Prostate gland (tissue), 2 donors: ENCODE data around the gene RASGRP1. TPM values are rescaled to one million over a fixed set of nuclear protein-coding genes. Genes with fewer than 3 reads are reported as not detected.

ENCODE experiments used
- DNase-seq: peaks from one replicate; pipeline ENCODE4 v3.0.0-alpha.2; 2019; ENCODE audit warnings: low spot score
- H3K27ac ChIP-seq, 2 donors: fragments of 200-600 bp; sonication (generic); 2 replicates each; pipeline ENCODE4 v1.5.1; 2017 to 2019
- H3K27me3 ChIP-seq: fragments of 200-600 bp; sonication (generic); replicated peaks from 2 replicates; pipeline ENCODE4 v1.5.1; 2019; ENCODE audit not compliant: insufficient read depth
- H3K36me3 ChIP-seq, 2 donors: fragments of 200-600 bp; sonication (generic); 1 replicate in 1 of 2; 2 replicates in 1 of 2; pipeline versions ENCODE4 v1.5.1 to v1.8.1; 2017 to 2019
- H3K4me1 ChIP-seq: fragments of 200-600 bp; sonication (generic); replicated peaks from 2 replicates; pipeline ENCODE4 v1.5.1; 2019
- H3K4me3 ChIP-seq, 2 donors: fragments of 200-600 bp; sonication (generic); 2 replicates each; pipeline ENCODE4 v1.5.1; 2017 to 2019
- H3K9me3 ChIP-seq: fragments of 200-600 bp; sonication (generic); 2 replicates; pipeline ENCODE4 v1.5.1; 2017
- CTCF ChIP-seq, 4 experiments: fragments of 200-600 bp in 2 of 4; fragments of 450-650 bp in 2 of 4; sonication (generic) in 2 of 4; IDR thresholded peaks; 1 replicate in 3 of 4; 2 replicates in 1 of 4; pipeline ENCODE4 v1.5.1; 2016 to 2019; ENCODE audit warnings: antibody characterized with exemption in 4 of 4, mild to moderate bottlenecking in 2 of 4, moderate library complexity in 2 of 4
- POLR2A ChIP-seq: fragments of 450-650 bp; IDR thresholded peaks from one replicate; pipeline ENCODE4 v1.6.1; 2016; ENCODE audit warnings: antibody characterized with exemption, mild to moderate bottlenecking
- POLR2AphosphoS5 ChIP-seq: sonication (generic); formaldehyde crosslinking; IDR thresholded peaks from one replicate; pipeline ENCODE4 v1.6.1; 2017; ENCODE audit warnings: antibody characterized with exemption
- WGBS: methylation state at CpG from one replicate; pipeline ENCODE4 v1.1.5; 2018; 5-methylcytosine and 5-hydroxymethylcytosine counted together
- intact Hi-C: fragments of 100-400 bp; cut with DNase I; formaldehyde crosslinking; loops from one replicate; pipeline ENCODE4 v1.14.2; 2022
- total RNA-seq, 2 donors: library from RNA; depleted of rRNA; stranded (reverse); fragments of >200 nt; gene quantifications; one replicate each; pipeline ENCODE4 v1.1.0, GENCODE V29; 2016

The RASGRP1 gene
- total RNA-seq, 2 donors from 2014 or later: 0.36 to 7.6 TPM

GRCh38 chr15:38509152-38509551 is 55.5 kb downstream of the RASGRP1 start:
- no peak for TF ChIP-seq POLR2A
- Histone ChIP-seq H3K4me1 (no peaks in the 10 kb centered on the region), H3K36me3 (no peaks in the 10 kb centered on the region), H3K4me3 (no peak overlapping the region), H3K27me3 (no peaks in the 10 kb centered on the region), H3K9me3 (no peaks in the 10 kb centered on the region), H3K27ac (no peak overlapping the region)
- WGBS: 96% methylated on average over 4 of the region's 4 CpGs
- DNase-seq: no peak
- intact Hi-C loops: no loop called here

GRCh38 chr15:38508647-38509046 is 56.0 kb downstream of the RASGRP1 start:
- no peak overlapping the region for H3K4me3 ChIP-seq
- no peaks in the 10 kb centered on the region for H3K4me1 ChIP-seq
- no peaks in the 10 kb centered on the region for H3K36me3 ChIP-seq
- no peak for DNase-seq
- TF ChIP-seq CTCF (IDR thresholded peaks at IDR 0.05) (no peak), POLR2AphosphoS5 (no peak), POLR2A (no peak)
- intact Hi-C loops: no loop called here
- WGBS: 90% methylated on average over 3 of the region's 3 CpGs
- no peak overlapping the region for H3K27ac ChIP-seq
- no peaks in the 10 kb centered on the region for H3K9me3 ChIP-seq
- H3K27me3 ChIP-seq: no peaks in the 10 kb centered on the region

GRCh38 chr15:38507570-38507969 is 57.0 kb downstream of the RASGRP1 start:
- intact Hi-C loops: no loop called here
- H3K4me1 ChIP-seq: no peaks in the 10 kb centered on the region
- no peaks in the 10 kb centered on the region for H3K27me3 ChIP-seq
- WGBS: 90% methylated on average over 7 of the region's 7 CpGs
- no peak for DNase-seq
- no peak for TF ChIP-seq CTCF (IDR thresholded peaks at IDR 0.05)
- H3K27ac ChIP-seq: no peak overlapping the region
- no peaks in the 10 kb centered on the region for H3K9me3 ChIP-seq
- no peak overlapping the region for H3K4me3 ChIP-seq
- no peaks in the 10 kb centered on the region for H3K36me3 ChIP-seq

GRCh38 chr15:38506997-38507396 is 57.6 kb downstream of the RASGRP1 start:
- intact Hi-C loops: no loop called here
- H3K4me3 ChIP-seq: no peak overlapping the region
- H3K27me3 ChIP-seq: no peaks in the 10 kb centered on the region
- H3K27ac ChIP-seq: no peak overlapping the region
- H3K9me3 ChIP-seq: no peaks in the 10 kb centered on the region
- DNase-seq: no peak
- TF ChIP-seq POLR2A: no peak
- TF ChIP-seq CTCF (IDR thresholded peaks at IDR 0.05): no peak
- no peak for TF ChIP-seq POLR2AphosphoS5
- WGBS: 72% methylated on average over 4 of the region's 4 CpGs
- no peaks in the 10 kb centered on the region for H3K36me3 ChIP-seq
- no peaks in the 10 kb centered on the region for H3K4me1 ChIP-seq

- no peaks in the 10 kb centered on the region for H3K4me1 ChIP-seq
- TF ChIP-seq POLR2AphosphoS5 (no peak), CTCF (IDR thresholded peaks at IDR 0.05) (no peak), POLR2A (no peak)
- no peak for DNase-seq
- no peaks in the 10 kb centered on the region for H3K36me3 ChIP-seq
- no peaks in the 10 kb centered on the region for H3K9me3 ChIP-seq
- H3K27me3 ChIP-seq: no peaks in the 10 kb centered on the region
- 77% methylated on average over 4 of the region's 4 CpGs for WGBS
- no peak overlapping the region for H3K4me3 ChIP-seq
- intact Hi-C loops: no loop called here
- no peak overlapping the region for H3K27ac ChIP-seq
These were observed 59.7 kb downstream of the RASGRP1 start for GRCh38 chr15:38504680-38505467.
